Measurements from ENCODE around the gene AGBL1.

DNA sequence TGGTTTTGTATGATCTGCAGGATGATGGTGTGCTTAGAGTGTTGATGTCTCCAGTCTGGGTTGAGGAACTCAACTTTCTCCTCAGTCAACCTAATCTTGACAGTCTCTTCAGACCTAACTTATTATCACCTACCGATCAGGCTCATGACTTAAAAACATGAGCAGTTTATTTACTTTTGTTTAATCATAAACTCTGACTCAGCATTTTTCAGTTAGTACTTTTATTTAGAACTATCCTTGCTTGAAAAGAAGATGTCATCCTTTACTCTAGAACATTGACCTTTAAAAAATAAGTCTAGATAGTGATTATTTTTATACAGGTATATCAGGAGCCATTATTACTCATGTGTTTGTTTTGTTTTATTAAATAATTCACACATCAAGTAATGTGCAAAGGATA, 414.8 kb downstream of the AGBL1 start:
- TF ChIP-seq CTCF (IDR thresholded peaks at IDR 0.05): no peak
- TF ChIP-seq POLR2A (IDR thresholded peaks at IDR 0.05): no peak
- TF ChIP-seq POLR2AphosphoS5 (IDR thresholded peaks at IDR 0.05): no peak
- no peak for TF ChIP-seq EP300 (IDR thresholded peaks at IDR 0.05)
